PFSK-1 (cell line): Measurements from ENCODE around the gene TNFRSF14.

Experiments used
- POLR2AphosphoS5 ChIP-seq: IDR thresholded peaks from 2 replicates; pipeline ENCODE4 v1.6.1; 2012; ENCODE audit warnings: low read depth, mild to moderate bottlenecking, control low read depth, low read length, moderate library complexity
- SIN3A ChIP-seq: IDR thresholded peaks from 2 replicates; pipeline ENCODE4 v1.6.1; 2012; ENCODE audit warnings: mild to moderate bottlenecking, low read length, moderate library complexity, borderline replicate concordance; ENCODE audit not compliant: insufficient read depth

GRCh38 chr1:2596530-2597333 is 40.6 kb downstream of the TNFRSF14 start:
- TF ChIP-seq POLR2AphosphoS5 (no peak), SIN3A (no peak)
